Panc1 (cell line): ENCODE results near the gene LAMB1.

Source experiments
- REST ChIP-seq, 2 experiments: IDR thresholded peaks; 2 replicates each; pipeline ENCODE4 v1.6.1; 2011 to 2012; ENCODE audit warnings: low read depth in 2 of 2, control low read depth in 1 of 2, low read length in 1 of 2, mild to moderate bottlenecking in 1 of 2, moderate library complexity in 1 of 2; ENCODE audit not compliant: insufficient read depth in 1 of 2
- TF ChIP-seq, protein P1 (sequence below): fragments of 450-650 bp; IDR thresholded peaks from 2 replicates; pipeline ENCODE4 v1.5.1; 2017; ENCODE audit warnings: mild to moderate bottlenecking

- TF ChIP-seq, protein P1, sequence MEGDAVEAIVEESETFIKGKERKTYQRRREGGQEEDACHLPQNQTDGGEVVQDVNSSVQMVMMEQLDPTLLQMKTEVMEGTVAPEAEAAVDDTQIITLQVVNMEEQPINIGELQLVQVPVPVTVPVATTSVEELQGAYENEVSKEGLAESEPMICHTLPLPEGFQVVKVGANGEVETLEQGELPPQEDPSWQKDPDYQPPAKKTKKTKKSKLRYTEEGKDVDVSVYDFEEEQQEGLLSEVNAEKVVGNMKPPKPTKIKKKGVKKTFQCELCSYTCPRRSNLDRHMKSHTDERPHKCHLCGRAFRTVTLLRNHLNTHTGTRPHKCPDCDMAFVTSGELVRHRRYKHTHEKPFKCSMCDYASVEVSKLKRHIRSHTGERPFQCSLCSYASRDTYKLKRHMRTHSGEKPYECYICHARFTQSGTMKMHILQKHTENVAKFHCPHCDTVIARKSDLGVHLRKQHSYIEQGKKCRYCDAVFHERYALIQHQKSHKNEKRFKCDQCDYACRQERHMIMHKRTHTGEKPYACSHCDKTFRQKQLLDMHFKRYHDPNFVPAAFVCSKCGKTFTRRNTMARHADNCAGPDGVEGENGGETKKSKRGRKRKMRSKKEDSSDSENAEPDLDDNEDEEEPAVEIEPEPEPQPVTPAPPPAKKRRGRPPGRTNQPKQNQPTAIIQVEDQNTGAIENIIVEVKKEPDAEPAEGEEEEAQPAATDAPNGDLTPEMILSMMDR, result no peak
- TF ChIP-seq REST (IDR thresholded peaks at IDR 0.05; ENCODE audit: insufficient read depth in 1 of 2, low read depth in 2 of 2, low read length in 1 of 2), result no peak
These were observed 85.0 kb downstream of the LAMB1 start for GRCh38 chr7:107917763-107918651.
